BLaER1 treated with 17β-estradiol and CSF1 and Interleukin-3, amounts not matched to agents 10 nM and 100 nM (cell line): ENCODE measurements around the gene MRPL32.

Source experiments
- H3K27ac ChIP-seq, 11 experiments: shearing (Covaris generic); formaldehyde crosslinking; 2 replicates each; pipeline ENCODE4 v1.8.1; 2022
- H3K27me3 ChIP-seq, 11 experiments: shearing (Covaris generic); formaldehyde crosslinking; 2 replicates each; pipeline ENCODE4 v1.8.1; 2022
- H3K36me3 ChIP-seq, 11 experiments: shearing (Covaris generic); formaldehyde crosslinking; 2 replicates each; pipeline ENCODE4 v1.8.1; 2022
- H3K4me1 ChIP-seq, 10 experiments: shearing (Covaris generic); formaldehyde crosslinking; 2 replicates each; pipeline ENCODE4 v1.8.1; 2022
- H3K4me2 ChIP-seq, 11 experiments: shearing (Covaris generic); formaldehyde crosslinking; 2 replicates each; pipeline ENCODE4 v1.8.1; 2022
- H3K4me3 ChIP-seq, 10 experiments: shearing (Covaris generic); formaldehyde crosslinking; 2 replicates each; pipeline ENCODE4 v1.8.1; 2022
- H3K9ac ChIP-seq, 11 experiments: shearing (Covaris generic); formaldehyde crosslinking; 2 replicates each; pipeline ENCODE4 v1.8.1; 2022
- H3K9me3 ChIP-seq, 11 experiments: shearing (Covaris generic); formaldehyde crosslinking; replicated peaks in 1 of 11; 2 replicates each; pipeline ENCODE4 v1.8.1; 2022
- H4K20me1 ChIP-seq, 11 experiments: shearing (Covaris generic); formaldehyde crosslinking; 2 replicates each; pipeline ENCODE4 v1.8.1; 2022
- Cebpa-rat ChIP-seq, 11 experiments: shearing (Covaris generic); IDR thresholded peaks; 2 replicates each; pipeline ENCODE4 v1.8.1; 2022

Gene MRPL32

DNA sequence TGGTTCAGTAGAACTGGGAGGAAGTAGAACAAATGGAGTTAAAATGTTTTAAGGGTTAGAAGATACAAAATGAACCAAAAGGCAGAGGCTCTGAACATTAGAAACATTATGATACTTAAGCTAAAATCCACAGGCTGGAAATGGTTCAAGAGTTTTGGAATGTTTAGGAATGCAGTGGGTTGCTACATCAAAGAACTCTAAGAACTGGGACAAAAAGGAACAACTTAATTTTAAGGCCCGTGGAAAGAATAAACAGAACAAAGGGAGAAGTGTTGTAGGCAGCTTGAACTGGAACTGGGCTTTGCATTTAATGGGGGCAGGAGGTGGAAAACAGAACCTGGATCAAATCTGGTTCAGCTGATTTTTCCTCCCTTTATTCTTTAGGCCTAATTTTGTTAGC is 16.8 kb upstream of the MRPL32 start:
- Histone ChIP-seq H3K27ac (no peak overlapping the region), H3K4me2 (peak overlapping the region in 2 of 11 experiments; percentile 37 to 56; a peak in 3 of 22 replicates), H4K20me1 (peaks cover 0 to 10% (median 4%) of the 10 kb centered on the region in 11 experiments; a peak in 5 of 22 replicates), H3K9me3 (no peaks in the 10 kb centered on the region), H3K36me3 (peaks cover 47 to 66% (median 59%) of the 10 kb centered on the region in 11 experiments), H3K27me3 (no peaks in the 10 kb centered on the region), H3K4me3 (no peak overlapping the region), H3K4me1 (peaks cover 14 to 49% (median 30%) of the 10 kb centered on the region in 10 experiments; a peak in 19 of 20 replicates), H3K9ac (peak overlapping the region in 1 of 11 experiments; percentile 38; a peak in 1 of 22 replicates)
- no peak for TF ChIP-seq Cebpa-rat (IDR thresholded peaks at IDR 0.05)

DNA sequence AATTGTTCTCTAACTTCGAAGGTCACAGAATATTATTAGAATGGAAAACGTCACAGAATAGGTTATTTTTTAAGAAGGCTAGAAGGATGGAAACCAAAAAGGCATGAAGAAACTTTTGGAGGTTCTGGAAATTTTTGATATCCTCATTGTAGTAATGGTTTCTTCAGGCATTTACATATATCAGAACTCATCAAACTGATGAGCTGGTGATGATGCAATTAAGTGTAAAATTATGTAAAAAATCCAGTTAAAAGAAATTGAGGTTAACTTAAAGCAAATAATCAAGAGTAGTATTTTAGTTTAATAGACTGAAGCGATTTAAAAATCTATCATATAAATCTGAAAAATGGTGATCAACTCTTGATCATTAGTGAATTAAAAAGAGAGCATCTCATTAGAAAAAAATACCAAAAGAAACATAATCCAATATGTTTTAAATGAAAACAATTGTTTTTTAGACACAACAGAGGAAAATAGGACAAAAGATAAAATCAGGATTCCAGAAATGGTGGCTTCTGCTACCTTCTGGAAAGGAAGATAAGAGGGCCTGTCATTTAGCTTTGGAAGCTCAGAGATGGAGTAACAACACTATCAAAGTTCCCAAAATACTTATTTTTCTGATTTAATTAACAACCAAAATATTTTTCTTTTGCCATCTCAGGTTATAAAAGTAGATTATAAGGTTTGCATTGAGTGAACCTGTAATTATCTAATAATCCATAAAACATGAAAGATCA is 10.0 kb upstream of the MRPL32 start:
- peaks cover 6 to 32% (median 21%) of the 10 kb centered on the region in 10 experiments; a peak in 18 of 20 replicates for H3K4me1 ChIP-seq
- H4K20me1 ChIP-seq, result peaks cover 2 to 52% (median 30%) of the 10 kb centered on the region in 11 experiments; a peak in 17 of 22 replicates
- no peak overlapping the region for H3K27ac ChIP-seq
- H3K4me2 ChIP-seq, result no peak overlapping the region
- no peaks in the 10 kb centered on the region for H3K27me3 ChIP-seq
- H3K9ac ChIP-seq, result no peak overlapping the region
- TF ChIP-seq Cebpa-rat (IDR thresholded peaks at IDR 0.05), result no peak
- H3K4me3 ChIP-seq, result no peak overlapping the region
- H3K36me3 ChIP-seq, result peaks cover 94 to 100% (median 99%) of the 10 kb centered on the region in 11 experiments
- H3K9me3 ChIP-seq, result no peaks in the 10 kb centered on the region

DNA sequence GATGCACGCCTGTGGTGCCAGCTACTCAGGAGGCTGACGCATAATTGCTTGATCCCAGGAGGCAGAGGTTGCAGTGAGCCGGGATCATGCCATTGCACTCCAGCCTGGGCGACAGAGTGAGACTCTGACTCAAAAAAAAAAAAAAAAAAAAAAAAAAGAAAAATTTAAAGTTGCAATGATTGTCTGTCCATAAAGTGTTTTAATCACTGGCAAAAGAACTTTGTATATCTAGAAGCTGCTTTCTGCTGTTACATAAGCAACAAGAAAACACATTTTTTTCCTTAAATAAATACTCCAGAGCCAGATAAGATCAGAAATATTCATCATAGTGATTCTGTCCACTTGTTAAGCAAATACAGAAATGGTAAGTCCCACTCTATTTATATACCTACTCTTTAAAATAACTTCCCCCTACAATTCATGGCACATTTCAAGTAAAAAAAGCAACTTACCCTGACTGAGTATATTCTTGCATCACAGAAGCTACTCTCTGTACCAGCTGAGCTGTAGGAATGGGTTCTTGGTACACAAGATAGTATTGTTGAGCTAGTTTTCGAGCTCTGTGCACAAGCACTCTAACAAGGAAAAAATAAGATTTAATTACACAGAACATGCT is 7.8 kb upstream of the MRPL32 start:
- Histone ChIP-seq H3K4me3 (no peak overlapping the region), H3K27ac (peak overlapping the region in 1 of 11 experiments; percentile 35; a peak in 1 of 22 replicates), H3K9ac (no peak overlapping the region), H3K9me3 (no peaks in the 10 kb centered on the region), H3K4me2 (peak overlapping the region in 2 of 11 experiments; percentile 26 to 30; a peak in 2 of 22 replicates), H4K20me1 (peaks cover 22 to 67% (median 51%) of the 10 kb centered on the region in 11 experiments; a peak in 20 of 22 replicates), H3K4me1 (peaks cover 22 to 54% (median 40%) of the 10 kb centered on the region in 10 experiments), H3K36me3 (peaks cover 79 to 99% (median 88%) of the 10 kb centered on the region in 11 experiments), H3K27me3 (no peaks in the 10 kb centered on the region)
- no peak for TF ChIP-seq Cebpa-rat (IDR thresholded peaks at IDR 0.05)

- Histone ChIP-seq H3K27ac (peak overlapping the region in 9 of 11 experiments; percentile 11 to 64 (median 39); a peak in 12 of 22 replicates), H3K4me1 (peaks cover 35 to 67% (median 53%) of the 10 kb centered on the region in 10 experiments), H3K9ac (peak overlapping the region in 5 of 11 experiments; percentile 1 to 14 (median 9); a peak in 1 of 22 replicates), H3K4me2 (peak overlapping the region in 6 of 11 experiments; percentile 24 to 59 (median 49); a peak in 11 of 22 replicates), H4K20me1 (peaks cover 34 to 80% (median 64%) of the 10 kb centered on the region in 11 experiments; a peak in 20 of 22 replicates), H3K27me3 (no peaks in the 10 kb centered on the region), H3K4me3 (no peak overlapping the region), H3K9me3 (no peaks in the 10 kb centered on the region), H3K36me3 (peaks cover 66 to 94% (median 75%) of the 10 kb centered on the region in 11 experiments)
- no peak for TF ChIP-seq Cebpa-rat (IDR thresholded peaks at IDR 0.05)
These were observed 6.5 kb upstream of the MRPL32 start for GRCh38 chr7:42925630-42926029.

- Histone ChIP-seq H3K4me3 (no peak overlapping the region), H3K36me3 (peaks cover 60 to 90% (median 69%) of the 10 kb centered on the region in 11 experiments), H3K27me3 (no peaks in the 10 kb centered on the region), H3K27ac (peak overlapping the region in 9 of 11 experiments; percentile 11 to 64 (median 39); a peak in 12 of 22 replicates), H3K9ac (peak overlapping the region in 5 of 11 experiments; percentile 6 to 14 (median 10); a peak in 5 of 22 replicates), H3K4me1 (peaks cover 39 to 69% (median 56%) of the 10 kb centered on the region in 10 experiments), H4K20me1 (peaks cover 33 to 84% (median 70%) of the 10 kb centered on the region in 11 experiments; a peak in 20 of 22 replicates), H3K9me3 (no peaks in the 10 kb centered on the region), H3K4me2 (peak overlapping the region in 7 of 11 experiments; percentile 7 to 59 (median 44); a peak in 14 of 22 replicates)
- TF ChIP-seq Cebpa-rat (IDR thresholded peaks at IDR 0.05), result 0 out of 22 replicates have a peak, but pooled peaks of 2 of the 11 experiments have one; percentile 6 to 41
These were observed 6.0 kb upstream of the MRPL32 start for GRCh38 chr7:42926204-42926603.

DNA sequence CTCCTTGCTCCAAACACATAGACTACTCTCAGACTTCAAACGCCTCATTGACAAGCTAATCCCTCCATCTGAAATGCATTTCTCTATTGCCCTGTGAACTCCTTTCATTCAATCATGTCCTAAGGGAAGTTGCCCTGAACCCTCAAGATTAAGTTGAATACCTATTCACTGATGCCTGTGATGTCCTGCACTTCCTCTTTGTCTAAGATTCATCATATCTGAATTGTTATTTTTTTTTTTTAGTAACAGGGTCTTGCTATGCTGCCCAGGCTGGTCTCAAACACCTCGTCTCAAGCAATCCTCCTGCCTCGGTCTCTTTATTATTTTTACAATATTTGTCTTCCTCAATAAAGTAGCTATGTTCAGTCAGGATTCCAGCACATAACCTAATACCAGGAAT is 3.4 kb upstream of the MRPL32 start:
- H3K9me3 ChIP-seq, result no peaks in the 10 kb centered on the region
- no peak overlapping the region for H3K27ac ChIP-seq
- no peaks in the 10 kb centered on the region for H3K27me3 ChIP-seq
- H3K4me2 ChIP-seq, result peak overlapping the region; percentile 32 to 96 (median 90); a peak in 20 of 22 replicates
- H3K9ac ChIP-seq, result no peak overlapping the region
- H4K20me1 ChIP-seq, result peaks cover 33 to 88% (median 71%) of the 10 kb centered on the region in 11 experiments; a peak in 20 of 22 replicates
- H3K4me1 ChIP-seq, result peaks cover 45 to 77% (median 63%) of the 10 kb centered on the region in 10 experiments
- peaks cover 35 to 64% (median 44%) of the 10 kb centered on the region in 11 experiments for H3K36me3 ChIP-seq
- no peak for TF ChIP-seq Cebpa-rat (IDR thresholded peaks at IDR 0.05)
- H3K4me3 ChIP-seq, result no peak overlapping the region

DNA sequence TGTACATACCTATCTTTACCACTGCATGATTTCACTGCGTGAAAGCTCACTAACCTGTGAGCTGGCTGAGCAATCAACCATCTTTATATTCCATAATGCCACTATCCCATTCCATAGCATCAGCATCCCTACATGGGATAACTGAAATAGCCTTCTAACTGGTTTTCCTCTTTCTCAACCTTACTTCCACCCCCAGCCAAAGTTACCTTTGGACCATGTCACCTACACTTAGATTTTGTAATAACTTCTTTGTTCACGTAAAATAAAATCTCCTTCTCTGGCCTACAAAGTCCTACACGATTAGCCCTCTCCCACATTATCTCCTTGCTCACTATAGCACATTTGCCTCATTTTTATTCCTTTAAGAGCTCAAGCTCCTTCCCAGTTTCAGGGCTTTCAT is 2.7 kb upstream of the MRPL32 start:
- Histone ChIP-seq H3K27me3 (no peaks in the 10 kb centered on the region), H3K4me3 (peak overlapping the region in 2 of 10 experiments; percentile 83 to 90; a peak in 1 of 20 replicates), H3K27ac (no peak overlapping the region), H3K4me1 (peaks cover 52 to 82% (median 70%) of the 10 kb centered on the region in 10 experiments), H3K9me3 (no peaks in the 10 kb centered on the region), H3K9ac (peak overlapping the region in 5 of 11 experiments; percentile 1 to 98 (median 91); a peak in 4 of 22 replicates), H4K20me1 (peaks cover 33 to 88% (median 75%) of the 10 kb centered on the region in 11 experiments; a peak in 20 of 22 replicates), H3K36me3 (peaks cover 28 to 64% (median 37%) of the 10 kb centered on the region in 11 experiments), H3K4me2 (peak overlapping the region; percentile 75 to 96 (median 91))
- TF ChIP-seq Cebpa-rat (IDR thresholded peaks at IDR 0.05), result no peak

- peaks cover 53 to 71% (median 63%) of the 10 kb centered on the region in 10 experiments for H3K4me1 ChIP-seq
- peak overlapping the region; percentile 88 to 98 (median 94) for H3K9ac ChIP-seq
- peak overlapping the region; percentile 73 to 97 (median 94); a peak in 21 of 22 replicates for H3K27ac ChIP-seq
These were observed 1.3 kb upstream of the MRPL32 start for GRCh38 chr7:42930889-42931288.

More at GRCh38 chr7:42930889-42931288, 1.3 kb upstream of the MRPL32 start:
- no peak for TF ChIP-seq Cebpa-rat (IDR thresholded peaks at IDR 0.05)
- peak overlapping the region; percentile 80 to 96 (median 90) for H3K4me3 ChIP-seq
- H3K27me3 ChIP-seq, result no peaks in the 10 kb centered on the region
- H3K4me2 ChIP-seq, result peak overlapping the region; percentile 75 to 96 (median 91)
- no peaks in the 10 kb centered on the region for H3K9me3 ChIP-seq
- H4K20me1 ChIP-seq, result peaks cover 33 to 88% (median 68%) of the 10 kb centered on the region in 11 experiments; a peak in 20 of 22 replicates
- H3K36me3 ChIP-seq, result peaks cover 25 to 64% (median 34%) of the 10 kb centered on the region in 11 experiments
